Kidney epithelial cell (primary cell): ENCODE measurements around the gene CADM2. TPM values are rescaled to one million over a fixed set of nuclear protein-coding genes. Genes with fewer than 3 reads are reported as not detected.

Source experiments
- DNase-seq: peaks from one replicate; pipeline ENCODE4 v3.0.0-alpha.2; 2010; ENCODE audit warnings: low read depth
- H3K27me3 ChIP-seq: 2 replicates; pipeline ENCODE4 v1.6.0; 2011; ENCODE audit warnings: low read length; ENCODE audit not compliant: control insufficient read depth, insufficient read depth
- H3K36me3 ChIP-seq: 2 replicates; pipeline ENCODE4 v1.5.1; 2011; ENCODE audit warnings: low read length; ENCODE audit not compliant: control insufficient read depth, insufficient read depth
- H3K4me3 ChIP-seq: 2 replicates; pipeline ENCODE4 v1.5.1; 2011; ENCODE audit warnings: low read depth, mild to moderate bottlenecking, control low read depth, low read length
- CTCF ChIP-seq: IDR thresholded peaks from 2 replicates; pipeline ENCODE4 v1.5.1; 2011; ENCODE audit warnings: mild to moderate bottlenecking, moderate library complexity, low read length, control low read depth, inconsistent platforms; ENCODE audit not compliant: insufficient read depth, poor library complexity, severe bottlenecking
- total RNA-seq: library from RNA; depleted of rRNA; stranded (reverse); fragments of >200 nt; gene quantifications from 2 replicates; pipeline ENCODE4 v1.2.3, GENCODE V29; 2015

Gene CADM2
- total RNA-seq, 1 donor from 2014 or later = 0.42 TPM

GRCh38 chr3:85342915-85343314 is 384.1 kb downstream of the CADM2 start:
- Histone ChIP-seq H3K36me3 (no peaks in the 10 kb centered on the region), H3K4me3 (no peak overlapping the region), H3K27me3 (no peaks in the 10 kb centered on the region)
- DNase-seq = no peak
- peak; percentile 28 for TF ChIP-seq CTCF

DNA sequence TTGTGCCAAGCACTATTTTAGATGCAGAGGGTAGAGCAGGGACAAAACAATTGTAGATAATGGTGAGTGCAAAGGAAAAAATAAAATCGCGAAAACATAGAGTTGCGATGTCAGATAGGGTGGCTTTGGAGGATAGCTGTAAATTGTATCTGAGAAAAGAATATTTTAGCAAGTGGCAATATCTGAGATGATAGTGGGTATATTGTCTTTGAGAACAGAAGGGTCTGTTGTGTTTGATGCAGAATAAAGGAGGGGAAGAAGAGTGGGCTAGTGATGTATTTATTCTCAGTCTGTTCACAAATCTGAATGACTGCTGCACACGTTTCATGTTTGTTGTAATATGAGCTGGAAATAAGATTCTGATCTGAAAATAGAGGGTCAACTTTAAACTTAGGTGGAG is 396.8 kb downstream of the CADM2 start:
- Histone ChIP-seq H3K27me3 (no peaks in the 10 kb centered on the region), H3K36me3 (no peaks in the 10 kb centered on the region), H3K4me3 (no peak overlapping the region)
- no peak for TF ChIP-seq CTCF
- no peak for DNase-seq

DNA sequence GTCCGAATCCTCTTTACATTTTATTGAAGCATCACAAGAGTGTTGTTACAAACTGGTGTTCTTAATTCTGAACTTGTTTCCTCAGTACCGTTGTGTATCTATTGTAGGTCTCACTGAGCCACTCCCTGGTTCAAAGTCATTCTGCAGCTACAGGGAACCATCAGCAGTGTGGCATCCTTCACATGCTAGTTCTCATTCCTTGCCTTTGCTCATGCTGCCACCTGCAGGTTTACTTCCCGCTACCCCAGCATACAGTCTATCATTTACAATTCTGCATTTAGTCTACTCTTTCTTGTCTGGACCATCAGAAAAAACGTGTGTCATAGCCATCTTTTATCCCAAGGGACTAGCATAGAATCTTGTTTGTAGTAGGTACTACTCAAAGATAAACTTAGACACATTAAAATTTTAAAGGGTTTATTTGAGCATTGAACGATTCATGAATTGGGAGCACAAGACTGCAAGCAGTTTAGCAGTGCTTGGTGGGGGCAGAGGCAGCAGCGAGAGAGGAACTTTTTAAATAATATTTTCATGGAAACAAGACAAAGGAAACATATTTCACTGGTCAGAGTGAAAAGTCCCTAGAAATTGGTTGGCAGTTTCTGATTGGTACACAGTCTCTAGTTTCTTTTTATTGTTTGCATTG is 402.1 kb downstream of the CADM2 start:
- DNase-seq = no peak
- TF ChIP-seq CTCF = peak; percentile 71
- no peaks in the 10 kb centered on the region for H3K36me3 ChIP-seq
- H3K27me3 ChIP-seq = no peaks in the 10 kb centered on the region
- no peak overlapping the region for H3K4me3 ChIP-seq

GRCh38 chr3:85364296-85364909 is 405.6 kb downstream of the CADM2 start:
- DNase-seq = no peak
- Histone ChIP-seq H3K36me3 (no peaks in the 10 kb centered on the region), H3K27me3 (no peaks in the 10 kb centered on the region), H3K4me3 (no peak overlapping the region)
- TF ChIP-seq CTCF = no peak

GRCh38 chr3:85370341-85370740 is 411.6 kb downstream of the CADM2 start:
- DNase-seq = no peak
- no peak overlapping the region for H3K4me3 ChIP-seq
- no peaks in the 10 kb centered on the region for H3K36me3 ChIP-seq
- no peaks in the 10 kb centered on the region for H3K27me3 ChIP-seq
- no peak for TF ChIP-seq CTCF

GRCh38 chr3:85376131-85376530 is 417.3 kb downstream of the CADM2 start:
- H3K36me3 ChIP-seq = no peaks in the 10 kb centered on the region

More at GRCh38 chr3:85376131-85376530, 417.3 kb downstream of the CADM2 start:
- Histone ChIP-seq H3K4me3 (no peak overlapping the region), H3K27me3 (no peaks in the 10 kb centered on the region)
- DNase-seq = no peak
- TF ChIP-seq CTCF = no peak
